ENCODE data around the gene TUT1.

DNA sequence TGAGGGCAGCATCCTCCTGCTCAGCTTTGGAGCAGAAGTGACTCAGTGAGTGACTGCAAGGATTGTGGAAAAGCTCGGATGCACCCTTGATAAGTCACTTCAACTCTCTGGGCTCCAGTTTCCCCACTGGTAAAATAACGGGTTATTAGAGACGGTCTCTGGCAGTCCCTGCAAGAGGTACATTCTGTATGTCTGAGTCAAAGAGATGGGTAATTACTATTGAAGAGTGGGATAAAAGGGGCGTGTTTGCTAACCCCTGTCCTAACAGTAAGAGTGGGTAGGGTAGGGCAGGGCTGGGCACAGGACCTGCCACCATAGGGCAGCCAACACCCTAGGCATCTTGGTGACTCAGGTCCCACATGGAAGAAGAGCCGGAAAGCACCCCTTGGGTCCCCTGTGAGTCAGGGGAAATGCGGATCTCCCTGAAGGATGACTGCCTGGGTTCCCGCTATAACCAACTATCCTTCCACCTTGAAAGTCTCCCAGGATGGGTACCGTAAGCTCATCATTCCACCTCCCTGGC lies 37.4 kb downstream of the TUT1 start:
- TF ChIP-seq EZH2 (IDR thresholded peaks at IDR 0.05; ENCODE audit: borderline replicate concordance, low read length) (no peak), CTCF (conservative IDR thresholded peaks at IDR 0.05 in 1 of 2, IDR thresholded peaks at IDR 0.05 in 1 of 2; ENCODE audit: extremely low read depth in 1 of 2, insufficient read depth in 1 of 2, low read depth in 1 of 2, low read length in 2 of 2) (no peak)

Measured in mammary epithelial cell (primary cell).